AG04450 (cell line): ENCODE data around the gene HSPG2. TPM values are rescaled to one million over a fixed set of nuclear protein-coding genes. Genes with fewer than 3 reads are reported as not detected.
"Not testable (repeated sequence)": the region's sequence is repeated elsewhere in the genome, so short reads cannot be mapped to it uniquely, and the experiment has no call there.

Experiments used
- CTCF ChIA-PET: fragments of 300-600, 350-600 bp; formaldehyde crosslinking; extraction: SDS; loops from one replicate; lab custom pipeline; 2022; ENCODE audit warnings: antibody characterized with exemption, inconsistent platforms; lab: Charles Lee
- POLR2A ChIA-PET: fragments of 350-600 bp; formaldehyde crosslinking; extraction: SDS; loops from one replicate; lab custom pipeline; 2021; ENCODE audit warnings: antibody characterized with exemption, inconsistent platforms; lab: Yijun Ruan, JAX
- DNase-seq: peaks from one replicate; pipeline ENCODE4 v3.0.0-alpha.2; 2011; ENCODE audit warnings: low read depth, low spot score
- H3K27ac ChIP-seq: one replicate; pipeline ENCODE4 v1.5.1; 2012; ENCODE audit warnings: low read depth, low read length, control low read depth
- H3K27me3 ChIP-seq: one replicate; pipeline ENCODE4 v1.6.0; 2012; ENCODE audit warnings: low read length; ENCODE audit not compliant: control insufficient read depth, insufficient read depth
- H3K4me3 ChIP-seq: 2 replicates; pipeline ENCODE4 v1.5.1; 2011; ENCODE audit warnings: mild to moderate bottlenecking, low read depth, low read length, control low read depth
- H3K9me3 ChIP-seq: 2 replicates; pipeline ENCODE4 v1.5.1; 2012; ENCODE audit warnings: low read length; ENCODE audit not compliant: control insufficient read depth, insufficient read depth
- polyA plus RNA-seq: library from polyadenylated mRNA; depleted of rRNA; stranded (reverse); fragments of >200 nt; gene quantifications from 2 replicates; pipeline ENCODE4 v1.2.3, GENCODE V29; 2011
- TF ChIP-seq, protein P1 (sequence below): IDR thresholded peaks from 2 replicates; pipeline ENCODE4 v1.5.1; 2011; ENCODE audit warnings: low read depth, low read length, control low read depth, inconsistent platforms

The HSPG2 gene
- polyA plus RNA-seq, 1 experiment = 9.7 TPM

DNA sequence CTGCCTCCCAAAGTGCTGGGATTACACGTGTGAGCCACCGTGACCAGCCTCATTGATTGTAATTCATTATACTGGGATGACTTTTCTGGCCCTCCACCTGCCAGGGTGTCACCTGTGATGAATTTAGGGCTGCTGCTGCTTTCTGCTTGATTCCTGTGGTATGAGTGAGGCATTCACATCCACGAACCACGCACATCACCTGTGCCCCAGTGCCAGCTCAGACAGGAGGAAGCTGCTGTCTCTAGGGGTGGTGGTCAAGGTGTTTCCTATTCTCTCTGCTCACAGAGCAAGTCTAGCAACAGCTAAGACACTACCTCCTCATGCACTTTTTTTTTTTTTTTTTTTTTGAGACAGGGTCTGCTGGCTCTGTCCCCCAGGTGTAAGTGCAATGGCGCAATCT lies 137.4 kb downstream of the HSPG2 start:
- POLR2A ChIA-PET = interaction anchor here (0.7 kb wide), 1 partner anchor 17 kb away, joined by 5 read pairs; no protein-coding TSS in a partner anchor
- DNase-seq = no peak
- TF ChIP-seq, protein P1, sequence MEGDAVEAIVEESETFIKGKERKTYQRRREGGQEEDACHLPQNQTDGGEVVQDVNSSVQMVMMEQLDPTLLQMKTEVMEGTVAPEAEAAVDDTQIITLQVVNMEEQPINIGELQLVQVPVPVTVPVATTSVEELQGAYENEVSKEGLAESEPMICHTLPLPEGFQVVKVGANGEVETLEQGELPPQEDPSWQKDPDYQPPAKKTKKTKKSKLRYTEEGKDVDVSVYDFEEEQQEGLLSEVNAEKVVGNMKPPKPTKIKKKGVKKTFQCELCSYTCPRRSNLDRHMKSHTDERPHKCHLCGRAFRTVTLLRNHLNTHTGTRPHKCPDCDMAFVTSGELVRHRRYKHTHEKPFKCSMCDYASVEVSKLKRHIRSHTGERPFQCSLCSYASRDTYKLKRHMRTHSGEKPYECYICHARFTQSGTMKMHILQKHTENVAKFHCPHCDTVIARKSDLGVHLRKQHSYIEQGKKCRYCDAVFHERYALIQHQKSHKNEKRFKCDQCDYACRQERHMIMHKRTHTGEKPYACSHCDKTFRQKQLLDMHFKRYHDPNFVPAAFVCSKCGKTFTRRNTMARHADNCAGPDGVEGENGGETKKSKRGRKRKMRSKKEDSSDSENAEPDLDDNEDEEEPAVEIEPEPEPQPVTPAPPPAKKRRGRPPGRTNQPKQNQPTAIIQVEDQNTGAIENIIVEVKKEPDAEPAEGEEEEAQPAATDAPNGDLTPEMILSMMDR = no peak
- CTCF ChIA-PET = interaction anchor here (0.6 kb wide), 1 partner anchor 150 kb away, joined by 3 read pairs; no protein-coding TSS in a partner anchor
- no peak overlapping the region for H3K27ac ChIP-seq
- H3K27me3 ChIP-seq = no peaks in the 10 kb centered on the region
- no peak overlapping the region for H3K4me3 ChIP-seq
- peaks cover 8% of the 10 kb centered on the region for H3K9me3 ChIP-seq

DNA sequence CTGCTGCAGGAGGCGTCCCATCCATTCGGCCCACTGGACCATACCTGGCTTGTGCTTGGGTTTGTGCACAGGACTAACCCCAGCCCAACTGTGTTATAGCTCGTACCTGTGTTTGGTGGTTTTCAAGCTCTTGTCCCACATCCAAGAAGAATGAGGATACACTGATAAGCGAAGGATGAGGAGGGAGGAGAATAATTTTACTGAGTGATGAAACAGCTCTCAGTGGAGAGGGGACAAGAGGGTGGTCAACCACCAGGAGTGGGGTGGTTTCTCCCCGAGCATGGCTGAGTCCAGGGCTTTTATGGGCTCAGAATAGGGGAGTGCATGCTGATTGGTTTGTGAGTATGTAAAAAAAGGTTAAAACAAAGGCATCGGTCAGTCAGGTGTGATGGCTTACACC lies 142.0 kb downstream of the HSPG2 start:
- CTCF ChIA-PET = interaction anchor here (0.7 kb wide), 1 partner anchor 13 kb away, joined by 5 read pairs; no protein-coding TSS in a partner anchor
- Histone ChIP-seq H3K27me3 (no peaks in the 10 kb centered on the region), H3K4me3 (no peak overlapping the region), H3K9me3 (peaks cover 9% of the 10 kb centered on the region), H3K27ac (no peak overlapping the region)
- no peak for DNase-seq
- TF ChIP-seq, protein P1 = no peak
- POLR2A ChIA-PET = no interaction called here

DNA sequence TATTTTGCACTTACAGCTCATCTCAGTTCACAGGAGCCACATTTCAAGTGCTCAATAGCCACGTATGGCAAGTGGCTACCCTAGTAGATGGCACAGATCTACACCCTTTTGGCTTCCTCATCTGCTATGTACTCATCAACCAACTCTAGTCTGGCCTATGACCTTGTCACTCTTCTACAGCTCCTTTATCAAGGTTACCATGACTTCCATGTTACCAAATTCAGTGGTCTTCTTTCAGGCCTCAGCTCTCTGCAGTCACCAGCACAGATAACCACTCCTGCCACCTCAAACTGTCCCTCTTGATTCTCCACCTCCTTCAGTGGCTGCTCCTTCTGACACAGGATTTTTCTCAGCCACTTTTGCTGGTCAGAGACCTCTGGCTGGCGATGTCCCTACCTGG lies 142.5 kb downstream of the HSPG2 start:
- no peak overlapping the region for H3K27ac ChIP-seq
- no peak for DNase-seq
- ChIA-PET POLR2A (no interaction called here), CTCF (interaction anchor here (0.6 kb wide), 1 partner anchor 54 kb away, joined by 4 read pairs; no protein-coding TSS in a partner anchor)
- H3K27me3 ChIP-seq = no peaks in the 10 kb centered on the region
- H3K9me3 ChIP-seq = peaks cover 9% of the 10 kb centered on the region
- H3K4me3 ChIP-seq = no peak overlapping the region
- TF ChIP-seq, protein P1 = no peak

DNA sequence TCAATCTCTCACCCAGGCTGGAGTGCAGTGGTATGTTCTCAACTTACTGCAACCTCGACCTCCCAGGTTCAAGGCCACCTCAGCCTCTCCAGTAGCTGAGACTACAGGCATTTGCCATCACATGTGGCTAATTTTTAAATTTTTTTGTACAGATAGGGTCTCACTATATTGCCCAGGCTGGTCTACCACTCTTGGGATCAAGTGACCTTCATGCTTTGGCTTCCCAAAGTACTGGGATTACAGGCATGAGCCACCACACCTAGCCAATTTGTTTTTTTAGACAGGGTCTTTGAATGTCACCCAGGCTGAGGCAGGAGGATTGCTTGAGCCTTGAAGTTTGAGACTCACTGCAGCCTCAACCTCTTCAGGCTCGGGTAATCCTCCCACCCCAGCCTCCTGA lies 144.0 kb downstream of the HSPG2 start:
- H3K4me3 ChIP-seq = no peak overlapping the region
- TF ChIP-seq, protein P1 = no peak
- H3K27ac ChIP-seq = no peak overlapping the region
- no peaks in the 10 kb centered on the region for H3K27me3 ChIP-seq
- POLR2A ChIA-PET = interaction anchor here (0.7 kb wide), 1 partner anchor 37 kb away, joined by 8 read pairs; no protein-coding TSS in a partner anchor
- CTCF ChIA-PET = no interaction called here
- no peak for DNase-seq
- peaks cover 9% of the 10 kb centered on the region for H3K9me3 ChIP-seq

DNA sequence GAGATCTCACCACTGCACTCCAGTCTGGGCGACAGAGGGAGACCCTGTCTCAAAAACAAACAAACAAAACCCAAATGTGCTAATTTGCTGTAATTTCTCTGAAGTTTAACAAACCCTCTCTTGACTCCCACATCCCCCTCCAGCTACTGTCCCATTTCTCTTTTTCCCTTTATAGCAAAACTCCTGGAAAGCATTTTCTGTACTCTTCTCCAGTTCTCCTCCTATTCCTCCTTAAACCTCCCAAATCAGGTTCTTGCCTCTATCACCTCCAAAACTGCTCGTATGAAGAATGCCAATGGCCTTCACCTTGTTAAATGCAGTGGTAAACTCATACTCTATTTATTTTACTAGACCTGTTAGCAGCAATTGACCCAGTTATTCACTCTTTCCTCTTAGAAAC lies 150.5 kb downstream of the HSPG2 start:
- Histone ChIP-seq H3K27ac (no peak overlapping the region), H3K4me3 (no peak overlapping the region), H3K9me3 (no peaks in the 10 kb centered on the region; the same call in 1 of the 2 replicates), H3K27me3 (no peaks in the 10 kb centered on the region)
- CTCF ChIA-PET = no interaction called here
- TF ChIP-seq, protein P1 = no peak
- POLR2A ChIA-PET = no interaction called here
- DNase-seq = no peak

DNA sequence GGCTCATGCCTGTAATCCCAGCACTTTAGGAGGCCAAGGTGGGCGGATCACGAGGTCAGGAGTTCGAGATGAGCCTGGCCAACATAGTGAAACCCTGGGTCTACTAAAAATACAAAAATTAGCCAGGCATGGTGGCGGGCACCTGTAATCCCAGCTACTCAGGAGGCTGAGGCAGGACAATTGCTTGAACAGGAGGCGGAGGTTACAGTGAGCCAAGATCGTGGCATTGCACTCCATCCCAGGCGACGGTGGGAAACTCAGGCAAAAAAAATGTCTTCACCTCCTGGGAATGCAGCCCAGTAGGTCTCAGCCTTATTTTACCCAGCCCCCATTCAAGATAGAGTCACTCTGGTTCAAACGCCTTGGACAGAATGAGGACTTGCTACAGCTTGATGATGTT lies 151.3 kb downstream of the HSPG2 start:
- CTCF ChIA-PET, H3K9me3 ChIP-seq, H3K27ac ChIP-seq, H3K27me3 ChIP-seq, POLR2A ChIA-PET, DNase-seq, H3K4me3 ChIP-seq: not testable (repeated sequence)
